WTC11 (cell line): ENCODE measurements around the gene CST9. TPM values are rescaled to one million over a fixed set of nuclear protein-coding genes. Genes with fewer than 3 reads are reported as not detected.

Experiments used
- ATAC-seq: fragments of 200-7000 bp; cut with Tn5 transposase; 2 replicates; pipeline ENCODE4 v1.10.0; 2021; ENCODE audit warnings: mild to moderate bottlenecking, moderate library complexity
- CTCF ChIA-PET: fragments of 300-600 bp; sonication (Branson Sonifier 250); formaldehyde crosslinking; loops from one replicate; lab custom pipeline; 2021; ENCODE audit warnings: antibody characterized with exemption; lab: Charles Lee
- POLR2A ChIA-PET: fragments of 350-600 bp; sonication (Branson Sonifier 250); formaldehyde crosslinking; loops from one replicate; lab custom pipeline; 2021; ENCODE audit warnings: antibody characterized with exemption; lab: Charles Lee
- DNase-seq: peaks from one replicate; pipeline ENCODE4 v3.0.0; 2021; ENCODE audit warnings: low spot score
- H3K27ac Mint-ChIP-seq: 2 replicates; pipeline ENCODE4 v1.8.0; 2021; ENCODE audit warnings: mixed read lengths
- H3K27me3 Mint-ChIP-seq: 2 replicates; pipeline ENCODE4 v1.8.0; 2021; ENCODE audit warnings: low read depth, mild to moderate bottlenecking, moderate library complexity, mixed read lengths
- H3K36me3 Mint-ChIP-seq: 2 replicates; pipeline ENCODE4 v1.8.0; 2021; ENCODE audit warnings: mixed read lengths
- H3K4me1 Mint-ChIP-seq: 2 replicates; pipeline ENCODE4 v1.8.0; 2022; ENCODE audit warnings: mixed read lengths
- H3K4me3 Mint-ChIP-seq: 2 replicates; pipeline ENCODE4 v1.8.0; 2021; ENCODE audit warnings: mild to moderate bottlenecking, moderate library complexity, mixed read lengths
- H3K9me3 Mint-ChIP-seq: 2 replicates; pipeline ENCODE4 v1.8.0; 2021; ENCODE audit warnings: mixed read lengths
- FOXP1 ChIP-seq: sonication (generic); formaldehyde crosslinking; IDR thresholded peaks from 2 replicates; pipeline ENCODE4 v1.8.0; 2022; ENCODE audit warnings: missing genetic modification reagents, mild to moderate bottlenecking, moderate library complexity, borderline replicate concordance
- IRF2 ChIP-seq: sonication (generic); formaldehyde crosslinking; IDR thresholded peaks from 2 replicates; pipeline ENCODE4 v1.8.0; 2022; ENCODE audit warnings: low read depth, missing genetic modification reagents, borderline replicate concordance
- JUN ChIP-seq: sonication (generic); formaldehyde crosslinking; IDR thresholded peaks from 2 replicates; pipeline ENCODE4 v1.8.0; 2023; ENCODE audit warnings: mild to moderate bottlenecking, missing genetic modification reagents
- NFATC4 ChIP-seq: fragments of 250-450 bp; sonication (Bioruptor Pico); IDR thresholded peaks from 2 replicates; pipeline ENCODE4 v1.9.0; 2021; ENCODE audit warnings: mild to moderate bottlenecking
- NFYB ChIP-seq: sonication (generic); formaldehyde crosslinking; conservative IDR thresholded peaks from 2 replicates; pipeline ENCODE4 v1.8.0; 2022; ENCODE audit warnings: low read depth, missing genetic modification reagents
- PRRX2 ChIP-seq: fragments of 250-450 bp; sonication (Bioruptor Pico); IDR thresholded peaks from 2 replicates; pipeline ENCODE4 v1.8.0; 2021; ENCODE audit warnings: mild to moderate bottlenecking
- RELA ChIP-seq: sonication (generic); formaldehyde crosslinking; IDR thresholded peaks from 2 replicates; pipeline ENCODE4 v1.8.1; 2022; ENCODE audit warnings: missing genetic modification reagents, mild to moderate bottlenecking, borderline replicate concordance
- SOX15 ChIP-seq: fragments of 250-450 bp; sonication (Bioruptor Pico); IDR thresholded peaks from 2 replicates; pipeline ENCODE4 v1.9.0; 2021; ENCODE audit warnings: mild to moderate bottlenecking
- TCF7 ChIP-seq: sonication (generic); formaldehyde crosslinking; IDR thresholded peaks from 2 replicates; pipeline ENCODE4 v1.8.0; 2022; ENCODE audit warnings: mild to moderate bottlenecking, low read depth, missing genetic modification reagents, moderate library complexity
- ZBTB21 ChIP-seq: sonication (generic); formaldehyde crosslinking; IDR thresholded peaks from 2 replicates; pipeline ENCODE4 v1.8.1; 2023; ENCODE audit warnings: mild to moderate bottlenecking, missing genetic modification reagents, borderline replicate concordance
- ZNF263 ChIP-seq: sonication (generic); formaldehyde crosslinking; IDR thresholded peaks from 2 replicates; pipeline ENCODE4 v1.8.1; 2022; ENCODE audit warnings: low read depth, mild to moderate bottlenecking, moderate library complexity, missing genetic modification reagents
- ZNF281 ChIP-seq: sonication (generic); formaldehyde crosslinking; IDR thresholded peaks from 2 replicates; pipeline ENCODE4 v1.8.0; 2023; ENCODE audit warnings: mild to moderate bottlenecking, missing genetic modification reagents
- ZNF396 ChIP-seq: fragments of 250-450 bp; sonication (Bioruptor Pico); IDR thresholded peaks from 2 replicates; pipeline ENCODE4 v1.8.0; 2021; ENCODE audit warnings: mild to moderate bottlenecking, moderate library complexity, borderline replicate concordance
- ZNF512 ChIP-seq: sonication (generic); formaldehyde crosslinking; IDR thresholded peaks from 2 replicates; pipeline ENCODE4 v1.8.1; 2022; ENCODE audit warnings: missing genetic modification reagents, borderline replicate concordance
- total RNA-seq: library from RNA; stranded (reverse); gene quantifications from 3 replicates; pipeline ENCODE4 v1.2.3, GENCODE V29; 2021
- TF ChIP-seq, protein P1 (sequence below): fragments of 250-450 bp; sonication (Bioruptor Pico); IDR thresholded peaks from 2 replicates; pipeline ENCODE4 v1.9.0; 2021; ENCODE audit warnings: mild to moderate bottlenecking, borderline replicate concordance
- TF ChIP-seq, protein P2 (sequence below): sonication (generic); formaldehyde crosslinking; IDR thresholded peaks from 2 replicates; pipeline ENCODE4 v1.8.0; 2022; ENCODE audit warnings: mild to moderate bottlenecking, missing genetic modification reagents
- TF ChIP-seq, protein P3 (sequence below): sonication (generic); formaldehyde crosslinking; IDR thresholded peaks from 2 replicates; pipeline ENCODE4 v1.8.1; 2023; ENCODE audit warnings: mild to moderate bottlenecking, missing genetic modification reagents, moderate library complexity
- TF ChIP-seq, protein P4 (sequence below): sonication (generic); formaldehyde crosslinking; IDR thresholded peaks from 2 replicates; pipeline ENCODE4 v1.8.1; 2023; ENCODE audit warnings: mild to moderate bottlenecking, missing genetic modification reagents

The CST9 gene
- total RNA-seq, 1 experiment from 2014 or later, result not detected

- TF ChIP-seq, protein P1, sequence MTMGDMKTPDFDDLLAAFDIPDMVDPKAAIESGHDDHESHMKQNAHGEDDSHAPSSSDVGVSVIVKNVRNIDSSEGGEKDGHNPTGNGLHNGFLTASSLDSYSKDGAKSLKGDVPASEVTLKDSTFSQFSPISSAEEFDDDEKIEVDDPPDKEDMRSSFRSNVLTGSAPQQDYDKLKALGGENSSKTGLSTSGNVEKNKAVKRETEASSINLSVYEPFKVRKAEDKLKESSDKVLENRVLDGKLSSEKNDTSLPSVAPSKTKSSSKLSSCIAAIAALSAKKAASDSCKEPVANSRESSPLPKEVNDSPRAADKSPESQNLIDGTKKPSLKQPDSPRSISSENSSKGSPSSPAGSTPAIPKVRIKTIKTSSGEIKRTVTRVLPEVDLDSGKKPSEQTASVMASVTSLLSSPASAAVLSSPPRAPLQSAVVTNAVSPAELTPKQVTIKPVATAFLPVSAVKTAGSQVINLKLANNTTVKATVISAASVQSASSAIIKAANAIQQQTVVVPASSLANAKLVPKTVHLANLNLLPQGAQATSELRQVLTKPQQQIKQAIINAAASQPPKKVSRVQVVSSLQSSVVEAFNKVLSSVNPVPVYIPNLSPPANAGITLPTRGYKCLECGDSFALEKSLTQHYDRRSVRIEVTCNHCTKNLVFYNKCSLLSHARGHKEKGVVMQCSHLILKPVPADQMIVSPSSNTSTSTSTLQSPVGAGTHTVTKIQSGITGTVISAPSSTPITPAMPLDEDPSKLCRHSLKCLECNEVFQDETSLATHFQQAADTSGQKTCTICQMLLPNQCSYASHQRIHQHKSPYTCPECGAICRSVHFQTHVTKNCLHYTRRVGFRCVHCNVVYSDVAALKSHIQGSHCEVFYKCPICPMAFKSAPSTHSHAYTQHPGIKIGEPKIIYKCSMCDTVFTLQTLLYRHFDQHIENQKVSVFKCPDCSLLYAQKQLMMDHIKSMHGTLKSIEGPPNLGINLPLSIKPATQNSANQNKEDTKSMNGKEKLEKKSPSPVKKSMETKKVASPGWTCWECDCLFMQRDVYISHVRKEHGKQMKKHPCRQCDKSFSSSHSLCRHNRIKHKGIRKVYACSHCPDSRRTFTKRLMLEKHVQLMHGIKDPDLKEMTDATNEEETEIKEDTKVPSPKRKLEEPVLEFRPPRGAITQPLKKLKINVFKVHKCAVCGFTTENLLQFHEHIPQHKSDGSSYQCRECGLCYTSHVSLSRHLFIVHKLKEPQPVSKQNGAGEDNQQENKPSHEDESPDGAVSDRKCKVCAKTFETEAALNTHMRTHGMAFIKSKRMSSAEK (CRISPR knock-in tag), result no peak
- TF ChIP-seq IRF2 (CRISPR knock-in tag) (no peak), ZNF396 (no peak), NFATC4 (CRISPR knock-in tag) (no peak)
Measured at GRCh38 chr20:23640018-23640601, 34.4 kb upstream of the CST9 start (continued).

- ChIA-PET CTCF (no interaction called here), POLR2A (no interaction called here)
- H3K27ac Mint-ChIP-seq, result no peak overlapping the region
- peaks cover 18% of the 10 kb centered on the region for H3K27me3 Mint-ChIP-seq
- TF ChIP-seq PRRX2 (CRISPR knock-in tag) (no peak), ZNF281 (CRISPR knock-in tag) (no peak), FOXP1 (CRISPR knock-in tag) (no peak), ZNF396 (no peak), ZNF263 (no peak), SOX15 (CRISPR knock-in tag) (no peak), ZNF512 (no peak), RELA (CRISPR knock-in tag) (no peak), ZBTB21 (CRISPR knock-in tag) (no peak), JUN (CRISPR knock-in tag) (no peak)
- TF ChIP-seq, protein P2, sequence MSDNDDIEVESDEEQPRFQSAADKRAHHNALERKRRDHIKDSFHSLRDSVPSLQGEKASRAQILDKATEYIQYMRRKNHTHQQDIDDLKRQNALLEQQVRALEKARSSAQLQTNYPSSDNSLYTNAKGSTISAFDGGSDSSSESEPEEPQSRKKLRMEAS (CRISPR knock-in tag), result no peak
- ATAC-seq, result no peak
- DNase-seq, result no peak
- no peak overlapping the region for H3K4me3 Mint-ChIP-seq
- peaks cover 46% of the 10 kb centered on the region for H3K4me1 Mint-ChIP-seq
- no peaks in the 10 kb centered on the region for H3K9me3 Mint-ChIP-seq
- no peaks in the 10 kb centered on the region; the same call in 1 of the 2 replicates for H3K36me3 Mint-ChIP-seq
Measured at GRCh38 chr20:23639490-23639958, 33.8 kb upstream of the CST9 start.

DNA sequence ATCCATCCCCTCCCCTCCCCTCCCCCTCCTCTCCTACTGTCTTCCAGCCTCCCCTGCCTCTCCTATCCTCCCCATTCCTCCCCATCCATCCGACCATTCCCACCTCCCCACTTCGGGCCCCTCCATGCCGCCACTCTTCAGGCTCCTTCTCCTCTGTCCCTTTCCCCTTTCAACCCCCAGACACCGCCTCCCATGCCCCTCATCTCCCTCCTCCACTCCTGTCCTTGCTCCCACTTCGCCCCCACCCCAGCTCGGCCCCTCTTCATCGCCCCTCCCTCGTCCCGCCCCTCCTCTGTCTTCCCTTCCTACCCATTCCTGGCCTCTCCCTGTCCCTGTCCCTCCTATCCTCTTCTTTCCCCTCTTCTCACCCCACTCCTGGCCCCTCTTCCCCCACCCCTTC, 32.6 kb upstream of the CST9 start:
- Mint-ChIP-seq H3K4me3 (no peak overlapping the region), H3K4me1 (peaks cover 45% of the 10 kb centered on the region), H3K9me3 (no peaks in the 10 kb centered on the region), H3K27ac (no peak overlapping the region), H3K27me3 (peaks cover 18% of the 10 kb centered on the region), H3K36me3 (no peaks in the 10 kb centered on the region; the same call in 1 of the 2 replicates)
- ChIA-PET POLR2A (no interaction called here), CTCF (interaction anchor here (0.7 to 0.9 kb wide), 2 partner anchors 30 to 196 kb away, joined by 3 to 5 read pairs; no protein-coding TSS in a partner anchor)
- DNase-seq, result no peak
- no peak for ATAC-seq
- TF ChIP-seq, protein P3, sequence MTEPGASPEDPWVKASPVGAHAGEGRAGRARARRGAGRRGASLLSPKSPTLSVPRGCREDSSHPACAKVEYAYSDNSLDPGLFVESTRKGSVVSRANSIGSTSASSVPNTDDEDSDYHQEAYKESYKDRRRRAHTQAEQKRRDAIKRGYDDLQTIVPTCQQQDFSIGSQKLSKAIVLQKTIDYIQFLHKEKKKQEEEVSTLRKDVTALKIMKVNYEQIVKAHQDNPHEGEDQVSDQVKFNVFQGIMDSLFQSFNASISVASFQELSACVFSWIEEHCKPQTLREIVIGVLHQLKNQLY (CRISPR knock-in tag), result no peak
- TF ChIP-seq SOX15 (CRISPR knock-in tag) (no peak), TCF7 (CRISPR knock-in tag) (no peak), NFYB (CRISPR knock-in tag) (no peak)
- TF ChIP-seq, protein P4, sequence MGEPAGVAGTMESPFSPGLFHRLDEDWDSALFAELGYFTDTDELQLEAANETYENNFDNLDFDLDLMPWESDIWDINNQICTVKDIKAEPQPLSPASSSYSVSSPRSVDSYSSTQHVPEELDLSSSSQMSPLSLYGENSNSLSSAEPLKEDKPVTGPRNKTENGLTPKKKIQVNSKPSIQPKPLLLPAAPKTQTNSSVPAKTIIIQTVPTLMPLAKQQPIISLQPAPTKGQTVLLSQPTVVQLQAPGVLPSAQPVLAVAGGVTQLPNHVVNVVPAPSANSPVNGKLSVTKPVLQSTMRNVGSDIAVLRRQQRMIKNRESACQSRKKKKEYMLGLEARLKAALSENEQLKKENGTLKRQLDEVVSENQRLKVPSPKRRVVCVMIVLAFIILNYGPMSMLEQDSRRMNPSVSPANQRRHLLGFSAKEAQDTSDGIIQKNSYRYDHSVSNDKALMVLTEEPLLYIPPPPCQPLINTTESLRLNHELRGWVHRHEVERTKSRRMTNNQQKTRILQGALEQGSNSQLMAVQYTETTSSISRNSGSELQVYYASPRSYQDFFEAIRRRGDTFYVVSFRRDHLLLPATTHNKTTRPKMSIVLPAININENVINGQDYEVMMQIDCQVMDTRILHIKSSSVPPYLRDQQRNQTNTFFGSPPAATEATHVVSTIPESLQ (CRISPR knock-in tag), result no peak
